Esophagus muscularis mucosa (tissue), 4 donors: Measurements from ENCODE around the gene NDUFB2. TPM values are rescaled to one million over a fixed set of nuclear protein-coding genes. Genes with fewer than 3 reads are reported as not detected.
"Not testable (repeated sequence)": the region's sequence is repeated elsewhere in the genome, so short reads cannot be mapped to it uniquely, and the experiment has no call there.

Source experiments
- DNase-seq: peaks from one replicate; pipeline ENCODE4 v3.0.0-alpha.2; 2017; ENCODE audit errors: extremely low spot score
- H3K27ac ChIP-seq, 4 donors: fragments of 200-600 bp; sonication (generic); replicated peaks in 1 of 4; 1 replicate in 3 of 4; 2 replicates in 1 of 4; pipeline ENCODE4 v1.5.1; 2016 to 2019; ENCODE audit warnings: mild to moderate bottlenecking in 1 of 4
- H3K27me3 ChIP-seq, 4 donors: fragments of 200-600 bp; sonication (generic); one replicate each; pipeline versions ENCODE4 v1.5.1 to v1.6.0; 2016 to 2019
- H3K36me3 ChIP-seq, 4 donors: fragments of 200-600 bp; sonication (generic); one replicate each; pipeline ENCODE4 v1.5.1; 2016 to 2019
- H3K4me1 ChIP-seq, 4 donors: fragments of 200-600 bp; sonication (generic); one replicate each; pipeline ENCODE4 v1.5.1; 2016 to 2019
- H3K4me3 ChIP-seq, 4 donors: fragments of 200-600 bp; sonication (generic); 1 replicate in 2 of 4; 2 replicates in 2 of 4; pipeline ENCODE4 v1.5.1; 2016 to 2019; ENCODE audit warnings: mild to moderate bottlenecking in 4 of 4, moderate library complexity in 1 of 4
- H3K9me3 ChIP-seq, 4 donors: fragments of 200-600 bp; sonication (generic); 1 replicate in 3 of 4; 2 replicates in 1 of 4; pipeline ENCODE4 v1.5.1; 2016 to 2019
- CTCF ChIP-seq, 3 experiments: fragments of 200-600 bp in 2 of 3; fragments of 450-650 bp in 1 of 3; sonication (generic) in 2 of 3; IDR thresholded peaks; one replicate each; pipeline ENCODE4 v1.5.1; 2017 to 2019; ENCODE audit warnings: antibody characterized with exemption in 3 of 3, mild to moderate bottlenecking in 2 of 3, moderate library complexity in 1 of 3
- EP300 ChIP-seq: sonication (generic); formaldehyde crosslinking; IDR thresholded peaks from one replicate; pipeline ENCODE4 v1.6.1; 2017; ENCODE audit warnings: antibody characterized with exemption
- POLR2A ChIP-seq: fragments of 450-650 bp; IDR thresholded peaks from one replicate; pipeline ENCODE4 v1.6.1; 2017; ENCODE audit warnings: antibody characterized with exemption, moderate library complexity, mild to moderate bottlenecking, low read depth
- POLR2AphosphoS5 ChIP-seq, 2 donors: sonication (generic); formaldehyde crosslinking; IDR thresholded peaks; one replicate each; pipeline ENCODE4 v1.6.1; 2017; ENCODE audit warnings: antibody characterized with exemption in 2 of 2
- WGBS: methylation state at CpG from one replicate; pipeline ENCODE4 v1.1.5; 2018; 5-methylcytosine and 5-hydroxymethylcytosine counted together
- intact Hi-C: fragments of 100-400 bp; cut with DNase I; formaldehyde crosslinking; loops from one replicate; pipeline ENCODE4 v1.15.1; 2023
- total RNA-seq, 4 donors: library from RNA; depleted of rRNA; stranded (reverse); fragments of >200 nt; gene quantifications; one replicate each; pipeline versions ENCODE4 v1.1.0 to v1.2.1, GENCODE V29; 2016

Gene NDUFB2
- total RNA-seq, 4 donors from 2014 or later, result 235 to 279 (median 262) TPM

- WGBS, result 100% methylated on average over 1 of the region's 1 CpG
- Histone ChIP-seq H3K4me1 (peaks cover 4 to 8% (median 7%) of the 10 kb centered on the region in 4 donors), H3K27ac (no peak overlapping the region), H3K9me3 (no peaks in the 10 kb centered on the region), H3K4me3 (no peak overlapping the region), H3K27me3 (no peaks in the 10 kb centered on the region), H3K36me3 (no peaks in the 10 kb centered on the region)
- TF ChIP-seq POLR2AphosphoS5 (IDR thresholded peaks at IDR 0.05) (no peak), POLR2A (no peak), CTCF (IDR thresholded peaks at IDR 0.05) (no peak), EP300 (no peak)
- no peak for DNase-seq
- intact Hi-C loops, result no loop called here
These were observed 29.0 kb upstream of the NDUFB2 start for GRCh38 chr7:140667476-140667875.

- 92% methylated on average over 1 of the region's 1 CpG for WGBS
- H3K27ac ChIP-seq, result no peak overlapping the region
- no peaks in the 10 kb centered on the region for H3K27me3 ChIP-seq
- no peak overlapping the region for H3K4me3 ChIP-seq
- H3K36me3 ChIP-seq, result no peaks in the 10 kb centered on the region
- no peaks in the 10 kb centered on the region for H3K9me3 ChIP-seq
- no peak for DNase-seq
- TF ChIP-seq CTCF (IDR thresholded peaks at IDR 0.05) (no peak), EP300 (no peak), POLR2A (no peak), POLR2AphosphoS5 (IDR thresholded peaks at IDR 0.05) (no peak)
- H3K4me1 ChIP-seq, result peaks cover 5 to 17% (median 13%) of the 10 kb centered on the region in 4 donors
- intact Hi-C loops, result no loop called here
These were observed 27.9 kb upstream of the NDUFB2 start for GRCh38 chr7:140668641-140669040.

GRCh38 chr7:140669352-140669751 is 27.2 kb upstream of the NDUFB2 start:
- TF ChIP-seq CTCF (IDR thresholded peaks at IDR 0.05) (no peak), POLR2AphosphoS5 (IDR thresholded peaks at IDR 0.05) (no peak), EP300 (no peak), POLR2A (no peak)

GRCh38 chr7:140669862-140670261 is 26.6 kb upstream of the NDUFB2 start:
- intact Hi-C loops, result loop anchor here (10.0 kb wide), 1 partner anchor 275 kb away; the partner anchor contains the start of gene SLC37A3
- H3K4me3 ChIP-seq, H3K36me3 ChIP-seq, DNase-seq, H3K27me3 ChIP-seq, H3K27ac ChIP-seq, H3K9me3 ChIP-seq: not testable (repeated sequence)
- H3K4me1 ChIP-seq, result peaks cover 18 to 29% (median 26%) of the 10 kb centered on the region in 4 donors
- 93% methylated on average over 8 of the region's 10 CpGs for WGBS

More at GRCh38 chr7:140669352-140669751, 27.2 kb upstream of the NDUFB2 start:
- Histone ChIP-seq H3K4me3 (no peak overlapping the region), H3K27me3 (no peaks in the 10 kb centered on the region), H3K9me3 (no peaks in the 10 kb centered on the region), H3K27ac (no peak overlapping the region), H3K36me3 (no peaks in the 10 kb centered on the region), H3K4me1 (peaks cover 13 to 24% (median 20%) of the 10 kb centered on the region in 4 donors)
- DNase-seq, result no peak
- 92% methylated on average over 3 of the region's 3 CpGs for WGBS
- intact Hi-C loops, result no loop called here

GRCh38 chr7:140670343-140670935 is 26.1 kb upstream of the NDUFB2 start:
- DNase-seq, result no peak
- no peak overlapping the region for H3K4me3 ChIP-seq
- 85% methylated on average over 3 of the region's 4 CpGs for WGBS
- no peaks in the 10 kb centered on the region for H3K27me3 ChIP-seq
- intact Hi-C loops, result loop anchor here (10.0 kb wide), 1 partner anchor 276 kb away; the partner anchor contains the start of gene SLC37A3
- no peaks in the 10 kb centered on the region for H3K9me3 ChIP-seq
- no peak overlapping the region for H3K27ac ChIP-seq
- TF ChIP-seq POLR2AphosphoS5 (IDR thresholded peaks at IDR 0.05) (no peak), POLR2A (no peak)
- no peaks in the 10 kb centered on the region for H3K36me3 ChIP-seq
- H3K4me1 ChIP-seq, result peaks cover 23 to 35% (median 31%) of the 10 kb centered on the region in 4 donors
